Smooth muscle cell (in vitro differentiated cells): Measurements from ENCODE around the gene CXCL12. TPM values are rescaled to one million over a fixed set of nuclear protein-coding genes. Genes with fewer than 3 reads are reported as not detected.

Experiments used
- DNase-seq: peaks from one replicate; lab custom pipeline; 2025; ENCODE audit not compliant: unreplicated experiment; lab: John Stamatoyannopoulos, UW
- H2AFZ ChIP-seq: fragments of 200-600 bp; sonication (generic); 2 replicates; pipeline ENCODE4 v1.6.0; 2016; ENCODE audit warnings: antibody characterized with exemption, low read depth, mild to moderate bottlenecking
- H3F3A ChIP-seq: fragments of 200-600 bp; sonication (generic); 2 replicates; pipeline ENCODE4 v1.6.0; 2017; ENCODE audit warnings: antibody characterized with exemption, low read depth
- H3K27ac ChIP-seq: fragments of 200-600 bp; sonication (generic); 2 replicates; pipeline ENCODE4 v1.5.1; 2016; ENCODE audit warnings: low read depth, mild to moderate bottlenecking
- H3K27me3 ChIP-seq: fragments of 200-600 bp; sonication (generic); 2 replicates; pipeline ENCODE4 v1.6.1; 2016; ENCODE audit warnings: low read depth, mild to moderate bottlenecking
- H3K36me3 ChIP-seq: fragments of 200-600 bp; sonication (generic); 2 replicates; pipeline ENCODE4 v1.5.1; 2016; ENCODE audit warnings: low read depth
- H3K4me1 ChIP-seq: fragments of 200-600 bp; sonication (generic); 2 replicates; pipeline ENCODE4 v1.5.1; 2016; ENCODE audit warnings: low read depth
- H3K4me2 ChIP-seq: fragments of 200-600 bp; sonication (generic); 2 replicates; pipeline ENCODE4 v1.6.0; 2016; ENCODE audit warnings: mild to moderate bottlenecking
- H3K4me3 ChIP-seq: fragments of 200-600 bp; sonication (generic); 2 replicates; pipeline ENCODE4 v1.5.1; 2016; ENCODE audit warnings: mild to moderate bottlenecking
- H3K79me2 ChIP-seq: fragments of 200-600 bp; sonication (generic); 2 replicates; pipeline ENCODE4 v1.6.0; 2016; ENCODE audit warnings: low read depth, mild to moderate bottlenecking
- H3K9ac ChIP-seq: fragments of 200-600 bp; sonication (generic); 2 replicates; pipeline ENCODE4 v1.6.0; 2016; ENCODE audit warnings: low read depth
- H3K9me3 ChIP-seq: fragments of 200-600 bp; sonication (generic); replicated peaks from 2 replicates; pipeline ENCODE4 v1.5.1; 2016; ENCODE audit warnings: low read depth
- H4K20me1 ChIP-seq: fragments of 200-600 bp; sonication (generic); 2 replicates; pipeline ENCODE4 v1.6.0; 2016; ENCODE audit warnings: low read depth
- CTCF ChIP-seq: fragments of 200-600 bp; sonication (generic); IDR thresholded peaks from 2 replicates; pipeline ENCODE4 v1.5.1; 2017; ENCODE audit warnings: borderline replicate concordance, mild to moderate bottlenecking, antibody characterized with exemption; ENCODE audit not compliant: insufficient read depth, poor library complexity, severe bottlenecking
- WGBS: methylation state at CpG from one replicate; pipeline ENCODE4 v1.1.7; 2016; ENCODE audit warnings: low lambda C conversion rate; 5-methylcytosine and 5-hydroxymethylcytosine counted together
- polyA plus RNA-seq: library from polyadenylated mRNA; unstranded; fragments of >200 nt; fragmentation: Nextera tagmentation; extraction: Ambion mirVana; gene quantifications from 2 replicates; pipeline ENCODE4 v1.2.1, GENCODE V29; 2016
- total RNA-seq: library from RNA; depleted of rRNA; stranded (reverse); fragments of >200 nt; gene quantifications from 2 replicates; pipeline ENCODE4 v1.2.3, GENCODE V29; 2014

CXCL12 gene
- total and polyA plus RNA-seq, 2 experiments from 2014 or later = 10.9 to 52.0 TPM

- H3K79me2 ChIP-seq = no peaks in the 10 kb centered on the region
- no peaks in the 10 kb centered on the region for H3K9me3 ChIP-seq
- H3F3A ChIP-seq = no peaks in the 10 kb centered on the region
- no peak for TF ChIP-seq CTCF
- H3K4me3 ChIP-seq = no peak overlapping the region
- H3K27me3 ChIP-seq = no peaks in the 10 kb centered on the region
- H3K27ac ChIP-seq = no peak overlapping the region
- H2AFZ ChIP-seq = no peak overlapping the region
- DNase-seq = no peak
- no peak overlapping the region for H3K4me2 ChIP-seq
- no peak overlapping the region for H3K9ac ChIP-seq
- 80% methylated on average over 8 of the region's 8 CpGs for WGBS
- H3K36me3 ChIP-seq = no peaks in the 10 kb centered on the region
- H3K4me1 ChIP-seq = no peaks in the 10 kb centered on the region
- H4K20me1 ChIP-seq = no peaks in the 10 kb centered on the region
Observed at GRCh38 chr10:44422570-44423101, 37.7 kb upstream of the CXCL12 start.

GRCh38 chr10:44422153-44422552 is 37.3 kb upstream of the CXCL12 start:
- no peak overlapping the region for H3K9ac ChIP-seq
- no peaks in the 10 kb centered on the region for H3F3A ChIP-seq
- H3K4me1 ChIP-seq = no peaks in the 10 kb centered on the region
- H3K27ac ChIP-seq = no peak overlapping the region
- TF ChIP-seq CTCF = no peak
- H3K27me3 ChIP-seq = no peaks in the 10 kb centered on the region
- no peaks in the 10 kb centered on the region for H3K9me3 ChIP-seq
- no peak overlapping the region for H2AFZ ChIP-seq
- DNase-seq = no peak
- H3K79me2 ChIP-seq = no peaks in the 10 kb centered on the region
- H3K36me3 ChIP-seq = no peaks in the 10 kb centered on the region
- WGBS = 87% methylated on average over 2 of the region's 2 CpGs
- H3K4me3 ChIP-seq = no peak overlapping the region
- no peak overlapping the region for H3K4me2 ChIP-seq
- no peaks in the 10 kb centered on the region for H4K20me1 ChIP-seq

GRCh38 chr10:44419790-44420549 is 35.1 kb upstream of the CXCL12 start:
- H3K79me2 ChIP-seq = no peaks in the 10 kb centered on the region
- H3K36me3 ChIP-seq = no peaks in the 10 kb centered on the region
- H3K27me3 ChIP-seq = no peaks in the 10 kb centered on the region
- no peaks in the 10 kb centered on the region for H4K20me1 ChIP-seq
- no peak overlapping the region for H3K27ac ChIP-seq
- H3F3A ChIP-seq = no peaks in the 10 kb centered on the region
- DNase-seq = no peak
- WGBS = 91% methylated on average over 2 of the region's 2 CpGs
- H2AFZ ChIP-seq = no peak overlapping the region
- H3K9ac ChIP-seq = no peak overlapping the region
- H3K4me3 ChIP-seq = no peak overlapping the region
- no peaks in the 10 kb centered on the region for H3K4me1 ChIP-seq
- TF ChIP-seq CTCF = no peak
- H3K4me2 ChIP-seq = no peak overlapping the region
- no peaks in the 10 kb centered on the region for H3K9me3 ChIP-seq

GRCh38 chr10:44418637-44419036 is 33.7 kb upstream of the CXCL12 start:
- Histone ChIP-seq H3K9me3 (no peaks in the 10 kb centered on the region), H3F3A (no peaks in the 10 kb centered on the region), H4K20me1 (no peaks in the 10 kb centered on the region), H3K27me3 (no peaks in the 10 kb centered on the region), H2AFZ (no peak overlapping the region), H3K4me1 (no peaks in the 10 kb centered on the region), H3K4me2 (no peak overlapping the region), H3K9ac (no peak overlapping the region), H3K4me3 (no peak overlapping the region), H3K36me3 (no peaks in the 10 kb centered on the region), H3K27ac (no peak overlapping the region), H3K79me2 (no peaks in the 10 kb centered on the region)
- no peak for DNase-seq
- 96% methylated on average over 8 of the region's 8 CpGs for WGBS
- no peak for TF ChIP-seq CTCF
